ENCODE results near the gene EMP3.

GRCh38 chr19:48367855-48368254 is 42.5 kb downstream of the EMP3 start:
- no peak for TF ChIP-seq CTCF (IDR thresholded peaks at IDR 0.05)
- TF ChIP-seq EZH2 (IDR thresholded peaks at IDR 0.05), result no peak
